Activated T-helper 2 cell treated with anti-CD3 and anti-CD28 coated beads, Interferon-gamma antibody, Interleukin-2, Interleukin-4, amounts not matched to agents 10 μg/mL and 5 μg/mL and 100 μg/mL, durations not matched to agents 14 hours and 24 hours and 36 hours (primary cell): ENCODE results near the gene TRAK2. TPM values are rescaled to one million over a fixed set of nuclear protein-coding genes. Genes with fewer than 3 reads are reported as not detected.

Source experiments
- DNase-seq: peaks from one replicate; pipeline ENCODE4 v3.0.0; 2021; ENCODE audit warnings: low spot score
- H3K27ac Mint-ChIP-seq: one replicate; pipeline ENCODE4 v1.8.0; 2021; ENCODE audit warnings: mixed read lengths
- H3K27me3 Mint-ChIP-seq: one replicate; pipeline ENCODE4 v1.8.0; 2021; ENCODE audit warnings: low read depth, mixed read lengths
- H3K36me3 Mint-ChIP-seq: one replicate; pipeline ENCODE4 v1.8.0; 2021; ENCODE audit warnings: low read depth, mixed read lengths
- H3K4me1 Mint-ChIP-seq: one replicate; pipeline ENCODE4 v1.8.0; 2021; ENCODE audit warnings: low read depth, mixed read lengths
- H3K4me3 Mint-ChIP-seq: one replicate; pipeline ENCODE4 v1.8.0; 2021; ENCODE audit warnings: low read depth, mild to moderate bottlenecking, moderate library complexity, mixed read lengths
- H3K9me3 Mint-ChIP-seq: one replicate; pipeline ENCODE4 v1.8.0; 2021; ENCODE audit warnings: mixed read lengths
- intact Hi-C: fragments of 100-400 bp; cut with micrococcal nuclease; formaldehyde crosslinking; loops from one replicate; pipeline ENCODE4 v1.15.1; 2023
- total RNA-seq: library from RNA; stranded (reverse); gene quantifications from 2 replicates; pipeline ENCODE4 v1.2.3, GENCODE V29; 2022

The TRAK2 gene
- total RNA-seq, 1 donor from 2014 or later, result 27.1 TPM

- intact Hi-C loops, result no loop called here
- H3K4me1 Mint-ChIP-seq, result peaks cover 14% of the 10 kb centered on the region
- DNase-seq, result no peak
- H3K4me3 Mint-ChIP-seq, result no peak overlapping the region
- H3K27ac Mint-ChIP-seq, result no peak overlapping the region
- no peaks in the 10 kb centered on the region for H3K9me3 Mint-ChIP-seq
- peaks cover 33% of the 10 kb centered on the region for H3K36me3 Mint-ChIP-seq
- no peaks in the 10 kb centered on the region for H3K27me3 Mint-ChIP-seq
Observed at GRCh38 chr2:201467666-201468065, 16.4 kb upstream of the TRAK2 start.

- Mint-ChIP-seq H3K4me1 (peaks cover 13% of the 10 kb centered on the region), H3K27ac (no peak overlapping the region)
- intact Hi-C loops, result no loop called here
Observed at GRCh38 chr2:201466050-201466675, 14.9 kb upstream of the TRAK2 start.

GRCh38 chr2:201465524-201465971, 14.3 kb upstream of the TRAK2 start:
- no peak for DNase-seq
- H3K27ac Mint-ChIP-seq, result no peak overlapping the region
- intact Hi-C loops, result no loop called here
- H3K27me3 Mint-ChIP-seq, result no peaks in the 10 kb centered on the region
- H3K4me3 Mint-ChIP-seq, result no peak overlapping the region
- H3K36me3 Mint-ChIP-seq, result peaks cover 45% of the 10 kb centered on the region
- H3K9me3 Mint-ChIP-seq, result peaks cover 9% of the 10 kb centered on the region
- peaks cover 10% of the 10 kb centered on the region for H3K4me1 Mint-ChIP-seq

More at GRCh38 chr2:201466050-201466675, 14.9 kb upstream of the TRAK2 start:
- no peak overlapping the region for H3K4me3 Mint-ChIP-seq
- peaks cover 7% of the 10 kb centered on the region for H3K9me3 Mint-ChIP-seq
- peaks cover 45% of the 10 kb centered on the region for H3K36me3 Mint-ChIP-seq
- DNase-seq, result no peak
- H3K27me3 Mint-ChIP-seq, result no peaks in the 10 kb centered on the region

GRCh38 chr2:201464547-201464946, 13.3 kb upstream of the TRAK2 start:
- peaks cover 49% of the 10 kb centered on the region for H3K36me3 Mint-ChIP-seq
- H3K9me3 Mint-ChIP-seq, result peaks cover 11% of the 10 kb centered on the region
- no peak for DNase-seq
- intact Hi-C loops, result no loop called here
- peaks cover 10% of the 10 kb centered on the region for H3K4me1 Mint-ChIP-seq
- H3K27ac Mint-ChIP-seq, result no peak overlapping the region
- no peak overlapping the region for H3K4me3 Mint-ChIP-seq
- no peaks in the 10 kb centered on the region for H3K27me3 Mint-ChIP-seq

GRCh38 chr2:201460532-201460931, 9.3 kb upstream of the TRAK2 start:
- peaks cover 1% of the 10 kb centered on the region for H3K4me1 Mint-ChIP-seq

GRCh38 chr2:201458381-201458780, 7.1 kb upstream of the TRAK2 start:
- no peak overlapping the region for H3K4me3 Mint-ChIP-seq
- H3K27me3 Mint-ChIP-seq, result peaks cover 6% of the 10 kb centered on the region
- peaks cover 7% of the 10 kb centered on the region for H3K4me1 Mint-ChIP-seq
- H3K36me3 Mint-ChIP-seq, result peaks cover 41% of the 10 kb centered on the region
- intact Hi-C loops, result no loop called here
- H3K27ac Mint-ChIP-seq, result no peak overlapping the region
- peaks cover 11% of the 10 kb centered on the region for H3K9me3 Mint-ChIP-seq
- DNase-seq, result no peak

More at GRCh38 chr2:201460532-201460931, 9.3 kb upstream of the TRAK2 start:
- no peak for DNase-seq
- H3K27me3 Mint-ChIP-seq, result no peaks in the 10 kb centered on the region
- no peak overlapping the region for H3K4me3 Mint-ChIP-seq
- no peak overlapping the region for H3K27ac Mint-ChIP-seq
- peaks cover 48% of the 10 kb centered on the region for H3K36me3 Mint-ChIP-seq
- H3K9me3 Mint-ChIP-seq, result peaks cover 11% of the 10 kb centered on the region
- intact Hi-C loops, result no loop called here

- intact Hi-C loops, result loop anchor here (5.0 kb wide), 2 partner anchors 271 to 579 kb away; partner anchors contain the start of genes CASP10 and FZD7
- no peak for DNase-seq
- Mint-ChIP-seq H3K4me1 (peaks cover 32% of the 10 kb centered on the region), H3K4me3 (peak overlapping the region; percentile 89), H3K27me3 (peaks cover 8% of the 10 kb centered on the region), H3K27ac (no peak overlapping the region), H3K9me3 (no peaks in the 10 kb centered on the region), H3K36me3 (peaks cover 10% of the 10 kb centered on the region)
Observed at GRCh38 chr2:201452922-201453643, 1.8 kb upstream of the TRAK2 start.

GRCh38 chr2:201452058-201452921, 1.0 kb upstream of the TRAK2 start:
- peaks cover 14% of the 10 kb centered on the region for H3K36me3 Mint-ChIP-seq
- peaks cover 39% of the 10 kb centered on the region for H3K4me1 Mint-ChIP-seq
- DNase-seq, result no peak
- no peaks in the 10 kb centered on the region for H3K9me3 Mint-ChIP-seq
- intact Hi-C loops, result loop anchor here (5.0 kb wide), 2 partner anchors 270 to 580 kb away; partner anchors contain the start of genes CASP10 and FZD7
- H3K4me3 Mint-ChIP-seq, result peak overlapping the region; percentile 89
- H3K27ac Mint-ChIP-seq, result peak overlapping the region; percentile 73
- H3K27me3 Mint-ChIP-seq, result peaks cover 8% of the 10 kb centered on the region

- Mint-ChIP-seq H3K4me3 (peak overlapping the region; percentile 92), H3K9me3 (no peaks in the 10 kb centered on the region), H3K4me1 (peaks cover 51% of the 10 kb centered on the region), H3K27ac (peak overlapping the region; percentile 91), H3K27me3 (peaks cover 8% of the 10 kb centered on the region), H3K36me3 (peaks cover 14% of the 10 kb centered on the region)
- intact Hi-C loops, result loop anchor here (1.0 to 5.0 kb wide), 10 partner anchors 19 to 581 kb away; partner anchors contain the start of genes ALS2, CASP10, FZD7 and HYCC2
- no peak for DNase-seq
Observed at GRCh38 chr2:201450954-201451291, 335 bp downstream of the TRAK2 start.

GRCh38 chr2:201448701-201449100, 2.6 kb downstream of the TRAK2 start:
- Mint-ChIP-seq H3K36me3 (peaks cover 18% of the 10 kb centered on the region), H3K9me3 (no peaks in the 10 kb centered on the region), H3K4me1 (peaks cover 54% of the 10 kb centered on the region), H3K4me3 (peak overlapping the region; percentile 64), H3K27me3 (peaks cover 5% of the 10 kb centered on the region), H3K27ac (no peak overlapping the region)
- no peak for DNase-seq
- intact Hi-C loops, result no loop called here

GRCh38 chr2:201448061-201448460, 3.2 kb downstream of the TRAK2 start:
- no peak for DNase-seq
- Mint-ChIP-seq H3K4me1 (peaks cover 48% of the 10 kb centered on the region), H3K27me3 (no peaks in the 10 kb centered on the region), H3K4me3 (peak overlapping the region; percentile 56), H3K36me3 (peaks cover 18% of the 10 kb centered on the region), H3K27ac (peak overlapping the region; percentile 76), H3K9me3 (no peaks in the 10 kb centered on the region)
- intact Hi-C loops, result no loop called here

GRCh38 chr2:201447086-201447485, 4.2 kb downstream of the TRAK2 start:
- intact Hi-C loops, result loop anchor here (1.0 to 2.0 kb wide), 3 partner anchors 15 to 40 kb away; no protein-coding TSS in a partner anchor
- peaks cover 39% of the 10 kb centered on the region for H3K4me1 Mint-ChIP-seq
- peaks cover 18% of the 10 kb centered on the region for H3K36me3 Mint-ChIP-seq
- no peak for DNase-seq
- H3K27ac Mint-ChIP-seq, result peak overlapping the region; percentile 2
- no peaks in the 10 kb centered on the region for H3K9me3 Mint-ChIP-seq
- H3K4me3 Mint-ChIP-seq, result peak overlapping the region; percentile 18
- H3K27me3 Mint-ChIP-seq, result no peaks in the 10 kb centered on the region
